GM21619 (cell line): Measurements from ENCODE around the gene KCND2.

Experiments
- ATAC-seq: cut with Tn5 transposase; IDR thresholded peaks from one replicate; pipeline ENCODE4 v1.9.1; 2021; ENCODE audit not compliant: unreplicated experiment

The KCND2 gene

GRCh38 chr7:120797026-120797645 lies 524.2 kb downstream of the KCND2 start:
- ATAC-seq, result no peak

GRCh38 chr7:120799147-120799546 lies 526.2 kb downstream of the KCND2 start:
- ATAC-seq, result no peak
